ENCODE results near the gene NHEJ1.

DNA sequence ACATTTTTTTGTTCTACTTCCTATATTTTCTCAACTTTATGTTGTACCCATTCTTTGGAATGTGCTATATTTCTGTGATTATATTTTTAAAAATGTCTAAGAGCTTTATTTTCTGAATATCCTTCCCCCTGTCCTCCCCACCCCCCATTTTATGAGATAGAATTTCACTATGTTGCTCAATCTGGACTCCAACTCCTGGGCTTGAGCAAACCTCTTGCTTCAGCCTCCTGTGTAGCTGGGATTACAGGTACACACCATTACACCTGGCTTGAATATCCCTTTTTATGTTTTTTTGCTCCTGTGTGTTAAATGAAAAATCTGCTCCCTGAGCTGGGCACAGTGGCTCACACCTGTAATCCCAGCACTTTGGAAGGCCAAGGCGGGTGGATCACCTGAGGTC is 36.8 kb upstream of the NHEJ1 start:
- TF ChIP-seq GATA3 (IDR thresholded peaks at IDR 0.05; ENCODE audit: low read depth, low read length) (no peak), GATA2 (IDR thresholded peaks at IDR 0.05; ENCODE audit: low read depth, low read length) (no peak)

All from SH-SY5Y (cell line).